Cardiac fibroblast (primary cell): Measurements from ENCODE around the gene PPP3R1.

ENCODE experiments used
- DNase-seq, 2 donors: peaks; one replicate each; pipeline versions ENCODE4 v3.0.0 to v3.0.0-alpha.2; 2010; ENCODE audit warnings: low read depth in 2 of 2
- H3K4me3 ChIP-seq, 2 donors: replicated peaks in 1 of 2; 1 replicate in 1 of 2; 2 replicates in 1 of 2; pipeline ENCODE4 v1.5.1; 2011; ENCODE audit warnings: low read depth in 2 of 2, low read length in 2 of 2, mild to moderate bottlenecking in 2 of 2, moderate library complexity in 1 of 2
- CTCF ChIP-seq: IDR thresholded peaks from one replicate; pipeline ENCODE4 v1.5.1; 2011; ENCODE audit warnings: low read depth, mild to moderate bottlenecking, low read length, inconsistent platforms

PPP3R1 gene

GRCh38 chr2:68251855-68252399, 405 bp downstream of the PPP3R1 start:
- DNase-seq: no peak
- TF ChIP-seq CTCF: no peak
- H3K4me3 ChIP-seq: peak overlapping the region; percentile 86 to 94

GRCh38 chr2:68251187-68251854, 1.0 kb downstream of the PPP3R1 start:
- peak; percentile 69 for TF ChIP-seq CTCF
- DNase-seq: peak; percentile 77 to 80
- peak overlapping the region; percentile 86 to 94 for H3K4me3 ChIP-seq

GRCh38 chr2:68250652-68251186, 1.6 kb downstream of the PPP3R1 start:
- peak overlapping the region; percentile 86 to 94 for H3K4me3 ChIP-seq
- no peak for TF ChIP-seq CTCF

GRCh38 chr2:68250196-68250595, 2.1 kb downstream of the PPP3R1 start:
- peak overlapping the region; percentile 86 to 94 for H3K4me3 ChIP-seq
- DNase-seq: no peak
- TF ChIP-seq CTCF: no peak

More at GRCh38 chr2:68250652-68251186, 1.6 kb downstream of the PPP3R1 start:
- no peak for DNase-seq

- no peak for DNase-seq
- TF ChIP-seq CTCF: no peak
- no peak overlapping the region for H3K4me3 ChIP-seq
Observed at GRCh38 chr2:68248806-68249205, 3.5 kb downstream of the PPP3R1 start.

- TF ChIP-seq CTCF: no peak
- no peak overlapping the region for H3K4me3 ChIP-seq
- no peak for DNase-seq
Observed at GRCh38 chr2:68248361-68248760, 4.0 kb downstream of the PPP3R1 start.

GRCh38 chr2:68246396-68246795, 5.9 kb downstream of the PPP3R1 start:
- no peak overlapping the region for H3K4me3 ChIP-seq
- no peak for DNase-seq
- no peak for TF ChIP-seq CTCF
